IMR-90 (cell line): ENCODE measurements around the gene TINAGL1. TPM values are rescaled to one million over a fixed set of nuclear protein-coding genes. Genes with fewer than 3 reads are reported as not detected.
A peak's percentile ranks its signal among the peaks of the same experiment; 100 is the strongest.

ENCODE experiments used
- ATAC-seq: fragments of 200-7000 bp; cut with Tn5 transposase; 2 replicates; pipeline ENCODE4 v1.9.1; 2020; ENCODE audit warnings: low read depth, mild to moderate bottlenecking, moderate library complexity
- BruUV-seq: library from RNA; stranded (reverse); fragments of 400-500 nt; replicated peaks from 2 replicates; lab custom pipeline; 2021; lab: Mats Ljungman, UMichigan
- CTCF ChIA-PET: fragments of 300-600 bp; formaldehyde crosslinking; extraction: SDS; loops from one replicate; lab custom pipeline; 2021; ENCODE audit warnings: antibody characterized with exemption; lab: Yijun Ruan, JAX
- POLR2A ChIA-PET: fragments of 300-600 bp; sonication (Branson Sonifier 250); formaldehyde crosslinking; loops from one replicate; lab custom pipeline; 2022; ENCODE audit warnings: antibody characterized with exemption; ENCODE audit not compliant: unreplicated experiment; lab: Charles Lee
- DNase-seq: peaks from one replicate; pipeline ENCODE4 v3.0.0; 2013
- H2AFZ ChIP-seq: replicated peaks from 2 replicates; pipeline ENCODE3; 2013; ENCODE audit warnings: low read length, mild to moderate bottlenecking; ENCODE audit not compliant: poor library complexity
- H2AK5ac ChIP-seq: 2 replicates; pipeline ENCODE4 v1.6.1; 2013; ENCODE audit warnings: low read depth, low read length, inconsistent platforms
- H2AK9ac ChIP-seq: replicated peaks from 2 replicates; pipeline ENCODE3; 2013; ENCODE audit warnings: mild to moderate bottlenecking, low read depth, low read length, moderate library complexity; ENCODE audit not compliant: poor library complexity
- H2BK120ac ChIP-seq: 2 replicates; pipeline ENCODE4 v1.6.1; 2013; ENCODE audit warnings: low read depth, low read length, inconsistent platforms
- H2BK15ac ChIP-seq: 3 replicates; pipeline ENCODE4 v1.6.1; 2013; ENCODE audit warnings: low read depth, low read length, inconsistent platforms
- H2BK20ac ChIP-seq: 2 replicates; pipeline ENCODE4 v1.6.1; 2013; ENCODE audit warnings: low read depth, mild to moderate bottlenecking, inconsistent platforms, low read length, moderate library complexity
- H2BK5ac ChIP-seq: 2 replicates; pipeline ENCODE4 v1.6.1; 2013; ENCODE audit warnings: mild to moderate bottlenecking, low read depth, low read length, inconsistent platforms; ENCODE audit not compliant: poor library complexity, severe bottlenecking
- H3K14ac ChIP-seq: replicated peaks from 2 replicates; pipeline ENCODE4 v1.6.1; 2013; ENCODE audit warnings: low read depth, low read length, inconsistent platforms
- H3K18ac ChIP-seq: 2 replicates; pipeline ENCODE4 v1.6.1; 2013; ENCODE audit warnings: low read depth, low read length, control low read depth
- H3K23ac ChIP-seq: 2 replicates; pipeline ENCODE4 v1.6.1; 2013; ENCODE audit warnings: low read depth, low read length, inconsistent platforms
- H3K27ac ChIP-seq: 2 replicates; pipeline ENCODE4 v1.5.1; 2013; ENCODE audit warnings: mild to moderate bottlenecking, control low read depth, low read length; ENCODE audit not compliant: insufficient read depth
- H3K27me3 ChIP-seq: 2 replicates; pipeline ENCODE4 v1.6.1; 2013; ENCODE audit warnings: low read length; ENCODE audit not compliant: control insufficient read depth, insufficient read depth
- H3K36me3 ChIP-seq: 2 replicates; pipeline ENCODE4 v1.6.1; 2013; ENCODE audit warnings: low read length, mixed read lengths; ENCODE audit not compliant: control insufficient read depth, insufficient read depth
- H3K4ac ChIP-seq: 2 replicates; pipeline ENCODE4 v1.6.1; 2013; ENCODE audit warnings: low read depth, low read length, inconsistent platforms
- H3K4me1 ChIP-seq: 2 replicates; pipeline ENCODE4 v1.6.1; 2013; ENCODE audit warnings: low read length, mixed read lengths; ENCODE audit not compliant: control insufficient read depth, insufficient read depth
- H3K4me2 ChIP-seq: 2 replicates; pipeline ENCODE4 v1.6.1; 2013; ENCODE audit warnings: low read depth, mild to moderate bottlenecking, control low read depth, low read length, moderate library complexity
- H3K4me3 ChIP-seq: 2 replicates; pipeline ENCODE4 v1.5.1; 2013; ENCODE audit warnings: low read depth, mild to moderate bottlenecking, control low read depth, low read length, moderate library complexity; ENCODE audit not compliant: insufficient read depth
- H3K56ac ChIP-seq: 2 replicates; pipeline ENCODE4 v1.6.1; 2013; ENCODE audit warnings: low read length, inconsistent platforms; ENCODE audit not compliant: insufficient read depth; ENCODE audit errors: extremely low read depth
- H3K79me1 ChIP-seq, 2 experiments: 2 replicates each; pipeline ENCODE4 v1.6.1; 2013; ENCODE audit warnings: low read length in 2 of 2, inconsistent platforms in 1 of 2, low read depth in 1 of 2
- H3K9ac ChIP-seq: 2 replicates; pipeline ENCODE4 v1.6.1; 2013; ENCODE audit warnings: low read depth, low read length, control low read depth
- H3K9me1 ChIP-seq: 2 replicates; pipeline ENCODE4 v1.6.1; 2013; ENCODE audit warnings: low read length, inconsistent platforms; ENCODE audit not compliant: insufficient read depth
- H3K9me3 ChIP-seq: 2 replicates; pipeline ENCODE4 v1.6.1; 2013; ENCODE audit warnings: low read length; ENCODE audit not compliant: control insufficient read depth, insufficient read depth
- H4K20me1 ChIP-seq: 2 replicates; pipeline ENCODE4 v1.6.1; 2013; ENCODE audit warnings: low read length, inconsistent platforms; ENCODE audit not compliant: insufficient read depth
- H4K5ac ChIP-seq: 2 replicates; pipeline ENCODE4 v1.6.1; 2013; ENCODE audit warnings: mild to moderate bottlenecking, low read depth, low read length, control low read depth
- H4K8ac ChIP-seq, 2 experiments: 2 replicates each; pipeline ENCODE4 v1.6.1; 2013; ENCODE audit warnings: low read depth in 2 of 2, low read length in 2 of 2, control low read depth in 1 of 2, inconsistent platforms in 1 of 2
- H4K91ac ChIP-seq: 2 replicates; pipeline ENCODE4 v1.6.1; 2013; ENCODE audit warnings: low read depth, low read length, inconsistent platforms; ENCODE audit not compliant: insufficient read depth
- CHD1 ChIP-seq: IDR thresholded peaks from 2 replicates; pipeline ENCODE4 v1.6.1; 2012; ENCODE audit warnings: low read depth, low read length, improper control_type of control experiment
- ELK1 ChIP-seq: fragments of 150-350 bp; IDR thresholded peaks from 2 replicates; pipeline ENCODE4 v1.6.1; 2016; ENCODE audit warnings: low read depth, mild to moderate bottlenecking, low read length, moderate library complexity, borderline replicate concordance
- FOS ChIP-seq: fragments of 150-350 bp; IDR thresholded peaks from 2 replicates; pipeline ENCODE4 v1.6.1; 2016; ENCODE audit warnings: low read depth, low read length
- MAZ ChIP-seq: IDR thresholded peaks from 2 replicates; pipeline ENCODE4 v1.6.1; 2012; ENCODE audit warnings: low read depth, mild to moderate bottlenecking, low read length, improper control_type of control experiment, moderate library complexity, borderline replicate concordance
- NFE2L2 ChIP-seq: fragments of 150-350 bp; IDR thresholded peaks from 2 replicates; pipeline ENCODE4 v1.6.1; 2016; ENCODE audit warnings: low read depth, mild to moderate bottlenecking, low read length
- POLR2A ChIP-seq: IDR thresholded peaks from 2 replicates; pipeline ENCODE4 v1.6.1; 2012; ENCODE audit warnings: mild to moderate bottlenecking, low read depth, low read length
- RAD21 ChIP-seq: IDR thresholded peaks from 2 replicates; pipeline ENCODE4 v1.6.1; 2012; ENCODE audit warnings: low read length, improper control_type of control experiment
- RCOR1 ChIP-seq: IDR thresholded peaks from 2 replicates; pipeline ENCODE4 v1.6.1; 2012; ENCODE audit warnings: mild to moderate bottlenecking, low read length, improper control_type of control experiment; ENCODE audit not compliant: insufficient replicate concordance
- WGBS, 2 experiments: methylation state at CpG; one replicate each; pipeline versions ENCODE4 v1.1.5 to v1.1.7; 2013; ENCODE audit warnings: missing lambda C conversion rate in 2 of 2; ENCODE audit not compliant: insufficient read length in 1 of 2; ENCODE audit errors: extremely low coverage in 2 of 2; 5-methylcytosine and 5-hydroxymethylcytosine counted together
- dilution Hi-C: fragments of 300-500 bp; cut with HindIII; formaldehyde crosslinking; loops from one replicate; pipeline ENCODE4 v1.14.3; 2018; ENCODE audit warnings: low sequenced_read_pairs; ENCODE audit not compliant: unreplicated experiment
- in situ Hi-C: fragments of 300-500 bp; cut with MboI; formaldehyde crosslinking; loops from 3 replicates; pipeline ENCODE4 v1.14.3; 2019; ENCODE audit warnings: low sequenced_read_pairs, inconsistent platforms, mixed read lengths
- intact Hi-C: fragments of 100-400 bp; cut with micrococcal nuclease; formaldehyde crosslinking; loops from 2 replicates; pipeline ENCODE4 v1.10.0; 2022
- polyA plus RNA-seq, 3 experiments: library from polyadenylated mRNA; depleted of rRNA; stranded (reverse); fragments of >200 nt; gene quantifications; 2 replicates each; pipeline ENCODE4 v1.2.3, GENCODE V29; 2012; ENCODE audit warnings: low replicate concordance in 1 of 3
- total RNA-seq: library from RNA; depleted of rRNA; stranded (reverse); fragments of >200 nt; gene quantifications from 2 replicates; pipeline ENCODE4 v1.2.3, GENCODE V29; 2012

The TINAGL1 gene
- total and polyA plus RNA-seq, 2 of the 4 experiments (the other 2 are of a cell fraction), result 0.54 to 1.5 TPM

GRCh38 chr1:31615939-31616338, 39.6 kb downstream of the TINAGL1 start:
- H2BK15ac ChIP-seq, result no peak overlapping the region
- no CpG with 5 or more reads among the region's 2 CpGs for WGBS, 2 experiments
- no TSS peak for BruUV-seq
- DNase-seq, result no peak
- H4K8ac ChIP-seq, result no peak overlapping the region
- no peak overlapping the region for H3K14ac ChIP-seq
- H2AFZ ChIP-seq, result peak overlapping the region; percentile 14
- no peak overlapping the region for H3K9ac ChIP-seq
- no peak overlapping the region for H2AK5ac ChIP-seq
- no peak overlapping the region for H3K4me2 ChIP-seq
- TF ChIP-seq RAD21 (no peak), RCOR1 (no peak), CHD1 (no peak), MAZ (no peak), POLR2A (no peak), NFE2L2 (no peak), ELK1 (no peak), FOS (no peak)
- H4K91ac ChIP-seq, result no peak overlapping the region
- ATAC-seq, result no peak
- H2BK120ac ChIP-seq, result no peak overlapping the region
- dilution Hi-C loops, result no loop called here
- H3K27ac ChIP-seq, result no peak overlapping the region
- H3K4ac ChIP-seq, result no peak overlapping the region
- POLR2A ChIA-PET, result no interaction called here
- H3K4me3 ChIP-seq, result no peak overlapping the region
- H4K20me1 ChIP-seq, result no peaks in the 10 kb centered on the region
- H3K27me3 ChIP-seq, result peaks cover 38% of the 10 kb centered on the region
- H3K4me1 ChIP-seq, result no peaks in the 10 kb centered on the region; the same call in 1 of the 2 replicates
- CTCF ChIA-PET, result no interaction called here
- no peak overlapping the region for H3K18ac ChIP-seq
- in situ Hi-C loops, result loop anchor here (10.0 kb wide), 1 partner anchor 51 kb away; no protein-coding TSS in a partner anchor
- no peaks in the 10 kb centered on the region for H3K79me1 ChIP-seq
- peak overlapping the region; percentile 35 for H2BK5ac ChIP-seq
- intact Hi-C loops, result no loop called here
- H3K23ac ChIP-seq, result no peak overlapping the region
- no peak overlapping the region for H2AK9ac ChIP-seq
- 0 out of 2 replicates have a peak, but pooled peaks cover 6% of the 10 kb centered on the region for H3K9me1 ChIP-seq
- H4K5ac ChIP-seq, result no peak overlapping the region
- H3K9me3 ChIP-seq, result no peaks in the 10 kb centered on the region
- no peak overlapping the region for H2BK20ac ChIP-seq
- H3K56ac ChIP-seq, result no peak overlapping the region
- H3K36me3 ChIP-seq, result no peaks in the 10 kb centered on the region
